ENCODE results near the gene SPO11. TPM values are rescaled to one million over a fixed set of nuclear protein-coding genes. Genes with fewer than 3 reads are reported as not detected.

The SPO11 gene
- total and polyA plus RNA-seq, 2 experiments from 2014 or later, result not detected

DNA sequence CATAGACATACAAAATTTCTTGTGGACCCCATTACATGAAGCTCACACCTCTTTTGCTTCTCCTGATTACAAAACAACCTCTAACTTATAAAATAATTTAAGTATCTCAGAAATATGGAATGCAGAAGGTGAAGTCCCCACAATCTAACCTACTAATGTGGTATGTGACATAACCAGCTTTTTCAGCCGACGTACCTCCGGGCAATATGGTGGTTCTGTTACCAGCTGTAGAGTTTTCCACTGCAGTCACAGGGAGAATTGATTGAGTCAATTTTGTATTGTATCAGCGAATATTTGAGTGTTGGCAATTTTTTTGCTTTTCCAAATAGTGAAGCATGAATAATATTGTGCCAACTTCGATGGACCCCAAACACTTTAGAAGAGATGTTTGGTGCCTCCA, 15.7 kb upstream of the SPO11 start:
- Histone ChIP-seq H3K27ac (ENCODE audit: low read depth) (no peak overlapping the region), H3K4me2 (no peak overlapping the region), H3K27me3 (ENCODE audit: insufficient read depth) (no peaks in the 10 kb centered on the region), H3K9me2 (ENCODE audit: insufficient read depth) (no peaks in the 10 kb centered on the region), H3K4me3 (no peak overlapping the region), H3K4me1 (ENCODE audit: insufficient read depth) (no peaks in the 10 kb centered on the region), H2AFZ (no peak overlapping the region), H3F3A (replicated peaks; ENCODE audit: low read depth) (no peaks in the 10 kb centered on the region), H3K36me3 (ENCODE audit: insufficient read depth) (no peaks in the 10 kb centered on the region), H3K79me2 (replicated peaks; ENCODE audit: insufficient read depth) (no peaks in the 10 kb centered on the region), H4K20me1 (replicated peaks; ENCODE audit: insufficient read depth) (no peaks in the 10 kb centered on the region)
- ATAC-seq, result no peak
- DNase-seq (ENCODE audit: low spot score), result no peak
- no peaks in the 10 kb centered on the region for H3K36me3 Mint-ChIP-seq (ENCODE audit: low read depth)
- H3K27ac Mint-ChIP-seq, result no peak overlapping the region
- H3K27me3 Mint-ChIP-seq (ENCODE audit: insufficient read depth, low read depth, poor library complexity), result no peaks in the 10 kb centered on the region
- TF ChIP-seq ZNF331 (CRISPR knock-in tag; IDR thresholded peaks at IDR 0.05; ENCODE audit: low read depth) (no peak), EZH2 (IDR thresholded peaks at IDR 0.05; ENCODE audit: low read depth, unreplicated experiment) (no peak), POLR2AphosphoS5 (IDR thresholded peaks at IDR 0.05; ENCODE audit: low read depth) (no peak), EZH2phosphoT487 (IDR thresholded peaks at IDR 0.05; ENCODE audit: unreplicated experiment) (no peak)
- TF ChIP-seq, protein P1, sequence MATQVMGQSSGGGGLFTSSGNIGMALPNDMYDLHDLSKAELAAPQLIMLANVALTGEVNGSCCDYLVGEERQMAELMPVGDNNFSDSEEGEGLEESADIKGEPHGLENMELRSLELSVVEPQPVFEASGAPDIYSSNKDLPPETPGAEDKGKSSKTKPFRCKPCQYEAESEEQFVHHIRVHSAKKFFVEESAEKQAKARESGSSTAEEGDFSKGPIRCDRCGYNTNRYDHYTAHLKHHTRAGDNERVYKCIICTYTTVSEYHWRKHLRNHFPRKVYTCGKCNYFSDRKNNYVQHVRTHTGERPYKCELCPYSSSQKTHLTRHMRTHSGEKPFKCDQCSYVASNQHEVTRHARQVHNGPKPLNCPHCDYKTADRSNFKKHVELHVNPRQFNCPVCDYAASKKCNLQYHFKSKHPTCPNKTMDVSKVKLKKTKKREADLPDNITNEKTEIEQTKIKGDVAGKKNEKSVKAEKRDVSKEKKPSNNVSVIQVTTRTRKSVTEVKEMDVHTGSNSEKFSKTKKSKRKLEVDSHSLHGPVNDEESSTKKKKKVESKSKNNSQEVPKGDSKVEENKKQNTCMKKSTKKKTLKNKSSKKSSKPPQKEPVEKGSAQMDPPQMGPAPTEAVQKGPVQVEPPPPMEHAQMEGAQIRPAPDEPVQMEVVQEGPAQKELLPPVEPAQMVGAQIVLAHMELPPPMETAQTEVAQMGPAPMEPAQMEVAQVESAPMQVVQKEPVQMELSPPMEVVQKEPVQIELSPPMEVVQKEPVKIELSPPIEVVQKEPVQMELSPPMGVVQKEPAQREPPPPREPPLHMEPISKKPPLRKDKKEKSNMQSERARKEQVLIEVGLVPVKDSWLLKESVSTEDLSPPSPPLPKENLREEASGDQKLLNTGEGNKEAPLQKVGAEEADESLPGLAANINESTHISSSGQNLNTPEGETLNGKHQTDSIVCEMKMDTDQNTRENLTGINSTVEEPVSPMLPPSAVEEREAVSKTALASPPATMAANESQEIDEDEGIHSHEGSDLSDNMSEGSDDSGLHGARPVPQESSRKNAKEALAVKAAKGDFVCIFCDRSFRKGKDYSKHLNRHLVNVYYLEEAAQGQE (IDR thresholded peaks at IDR 0.05; ENCODE audit: unreplicated experiment), result no peak
- no peaks in the 10 kb centered on the region; the same call in 1 of the 3 replicates for H3K4me1 Mint-ChIP-seq
- no peaks in the 10 kb centered on the region for H3K9me3 Mint-ChIP-seq
- no peak overlapping the region for H3K4me3 Mint-ChIP-seq

DNA sequence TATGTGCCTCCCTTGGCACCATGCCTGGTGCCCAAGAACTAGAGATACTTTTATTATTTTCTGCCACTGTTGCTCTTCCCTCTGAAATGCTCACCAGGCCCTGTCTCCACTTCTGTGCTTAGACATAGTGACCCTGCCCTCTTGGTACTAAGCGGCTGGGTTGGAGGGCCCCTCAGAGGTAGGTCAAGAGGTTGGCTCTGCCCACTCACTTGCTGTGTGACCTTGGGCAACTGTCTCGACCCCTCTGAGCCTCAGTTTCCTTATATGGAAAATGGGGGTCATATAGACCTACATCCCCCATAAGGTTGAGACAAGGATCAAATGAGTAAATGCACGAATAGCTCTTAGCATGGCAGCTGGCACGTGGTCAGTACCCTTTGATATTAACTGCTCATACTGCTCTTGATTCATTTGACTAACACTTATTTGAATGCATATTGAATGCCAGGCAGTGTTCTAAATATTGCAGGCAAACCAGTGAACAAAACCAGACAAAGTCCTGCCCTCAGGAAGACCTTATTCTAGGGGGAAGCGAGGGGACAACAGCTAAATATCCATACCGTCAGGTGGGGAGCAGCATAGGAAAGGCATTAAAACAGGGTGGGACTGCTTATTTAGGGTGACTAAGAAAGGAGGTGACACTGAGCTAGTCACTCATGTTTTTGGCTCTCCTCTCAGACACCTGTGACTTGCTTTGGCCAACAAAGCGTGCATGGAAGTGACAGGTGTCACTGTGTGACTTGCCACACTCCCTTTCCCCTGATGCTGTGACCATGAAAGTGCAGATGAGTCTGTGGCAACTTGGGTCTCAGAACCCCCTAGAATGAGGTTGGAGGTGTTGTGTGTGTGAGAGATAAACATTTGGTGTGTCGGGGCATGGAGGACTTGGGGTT, 14.3 kb upstream of the SPO11 start:
- Mint-ChIP-seq H3K9me3 (no peaks in the 10 kb centered on the region), H3K36me3 (ENCODE audit: low read depth) (no peaks in the 10 kb centered on the region), H3K4me1 (no peaks in the 10 kb centered on the region; the same call in 1 of the 3 replicates), H3K27me3 (ENCODE audit: insufficient read depth, low read depth, poor library complexity) (no peaks in the 10 kb centered on the region), H3K27ac (no peak overlapping the region), H3K4me3 (no peak overlapping the region)
- ATAC-seq (no peak), DNase-seq (ENCODE audit: low spot score) (no peak)
- Histone ChIP-seq H4K20me1 (replicated peaks; ENCODE audit: insufficient read depth) (no peaks in the 10 kb centered on the region), H3K36me3 (ENCODE audit: insufficient read depth) (no peaks in the 10 kb centered on the region), H2AFZ (no peak overlapping the region), H3K4me1 (ENCODE audit: insufficient read depth) (no peaks in the 10 kb centered on the region), H3K4me3 (no peak overlapping the region), H3K79me2 (replicated peaks; ENCODE audit: insufficient read depth) (no peaks in the 10 kb centered on the region), H3K27ac (ENCODE audit: low read depth) (no peak overlapping the region), H3K4me2 (no peak overlapping the region), H3K9me2 (ENCODE audit: insufficient read depth) (no peaks in the 10 kb centered on the region), H3F3A (replicated peaks; ENCODE audit: low read depth) (no peaks in the 10 kb centered on the region), H3K27me3 (ENCODE audit: insufficient read depth) (no peaks in the 10 kb centered on the region)
- TF ChIP-seq CREB1 (CRISPR knock-in tag; IDR thresholded peaks at IDR 0.05; ENCODE audit: low read depth), result no peak
- no peak for TF ChIP-seq POLR2AphosphoS5 (IDR thresholded peaks at IDR 0.05; ENCODE audit: low read depth)
- TF ChIP-seq JUNB (IDR thresholded peaks at IDR 0.05; ENCODE audit: unreplicated experiment), result no peak
- no peak for TF ChIP-seq STAT1 (IDR thresholded peaks at IDR 0.05; ENCODE audit: unreplicated experiment)
- no peak for TF ChIP-seq EZH2 (IDR thresholded peaks at IDR 0.05; ENCODE audit: low read depth, unreplicated experiment)
- TF ChIP-seq ZNF331 (CRISPR knock-in tag; IDR thresholded peaks at IDR 0.05; ENCODE audit: low read depth), result no peak
- TF ChIP-seq NANOG (IDR thresholded peaks at IDR 0.05; ENCODE audit: borderline replicate concordance), result no peak
- TF ChIP-seq, protein P2, sequence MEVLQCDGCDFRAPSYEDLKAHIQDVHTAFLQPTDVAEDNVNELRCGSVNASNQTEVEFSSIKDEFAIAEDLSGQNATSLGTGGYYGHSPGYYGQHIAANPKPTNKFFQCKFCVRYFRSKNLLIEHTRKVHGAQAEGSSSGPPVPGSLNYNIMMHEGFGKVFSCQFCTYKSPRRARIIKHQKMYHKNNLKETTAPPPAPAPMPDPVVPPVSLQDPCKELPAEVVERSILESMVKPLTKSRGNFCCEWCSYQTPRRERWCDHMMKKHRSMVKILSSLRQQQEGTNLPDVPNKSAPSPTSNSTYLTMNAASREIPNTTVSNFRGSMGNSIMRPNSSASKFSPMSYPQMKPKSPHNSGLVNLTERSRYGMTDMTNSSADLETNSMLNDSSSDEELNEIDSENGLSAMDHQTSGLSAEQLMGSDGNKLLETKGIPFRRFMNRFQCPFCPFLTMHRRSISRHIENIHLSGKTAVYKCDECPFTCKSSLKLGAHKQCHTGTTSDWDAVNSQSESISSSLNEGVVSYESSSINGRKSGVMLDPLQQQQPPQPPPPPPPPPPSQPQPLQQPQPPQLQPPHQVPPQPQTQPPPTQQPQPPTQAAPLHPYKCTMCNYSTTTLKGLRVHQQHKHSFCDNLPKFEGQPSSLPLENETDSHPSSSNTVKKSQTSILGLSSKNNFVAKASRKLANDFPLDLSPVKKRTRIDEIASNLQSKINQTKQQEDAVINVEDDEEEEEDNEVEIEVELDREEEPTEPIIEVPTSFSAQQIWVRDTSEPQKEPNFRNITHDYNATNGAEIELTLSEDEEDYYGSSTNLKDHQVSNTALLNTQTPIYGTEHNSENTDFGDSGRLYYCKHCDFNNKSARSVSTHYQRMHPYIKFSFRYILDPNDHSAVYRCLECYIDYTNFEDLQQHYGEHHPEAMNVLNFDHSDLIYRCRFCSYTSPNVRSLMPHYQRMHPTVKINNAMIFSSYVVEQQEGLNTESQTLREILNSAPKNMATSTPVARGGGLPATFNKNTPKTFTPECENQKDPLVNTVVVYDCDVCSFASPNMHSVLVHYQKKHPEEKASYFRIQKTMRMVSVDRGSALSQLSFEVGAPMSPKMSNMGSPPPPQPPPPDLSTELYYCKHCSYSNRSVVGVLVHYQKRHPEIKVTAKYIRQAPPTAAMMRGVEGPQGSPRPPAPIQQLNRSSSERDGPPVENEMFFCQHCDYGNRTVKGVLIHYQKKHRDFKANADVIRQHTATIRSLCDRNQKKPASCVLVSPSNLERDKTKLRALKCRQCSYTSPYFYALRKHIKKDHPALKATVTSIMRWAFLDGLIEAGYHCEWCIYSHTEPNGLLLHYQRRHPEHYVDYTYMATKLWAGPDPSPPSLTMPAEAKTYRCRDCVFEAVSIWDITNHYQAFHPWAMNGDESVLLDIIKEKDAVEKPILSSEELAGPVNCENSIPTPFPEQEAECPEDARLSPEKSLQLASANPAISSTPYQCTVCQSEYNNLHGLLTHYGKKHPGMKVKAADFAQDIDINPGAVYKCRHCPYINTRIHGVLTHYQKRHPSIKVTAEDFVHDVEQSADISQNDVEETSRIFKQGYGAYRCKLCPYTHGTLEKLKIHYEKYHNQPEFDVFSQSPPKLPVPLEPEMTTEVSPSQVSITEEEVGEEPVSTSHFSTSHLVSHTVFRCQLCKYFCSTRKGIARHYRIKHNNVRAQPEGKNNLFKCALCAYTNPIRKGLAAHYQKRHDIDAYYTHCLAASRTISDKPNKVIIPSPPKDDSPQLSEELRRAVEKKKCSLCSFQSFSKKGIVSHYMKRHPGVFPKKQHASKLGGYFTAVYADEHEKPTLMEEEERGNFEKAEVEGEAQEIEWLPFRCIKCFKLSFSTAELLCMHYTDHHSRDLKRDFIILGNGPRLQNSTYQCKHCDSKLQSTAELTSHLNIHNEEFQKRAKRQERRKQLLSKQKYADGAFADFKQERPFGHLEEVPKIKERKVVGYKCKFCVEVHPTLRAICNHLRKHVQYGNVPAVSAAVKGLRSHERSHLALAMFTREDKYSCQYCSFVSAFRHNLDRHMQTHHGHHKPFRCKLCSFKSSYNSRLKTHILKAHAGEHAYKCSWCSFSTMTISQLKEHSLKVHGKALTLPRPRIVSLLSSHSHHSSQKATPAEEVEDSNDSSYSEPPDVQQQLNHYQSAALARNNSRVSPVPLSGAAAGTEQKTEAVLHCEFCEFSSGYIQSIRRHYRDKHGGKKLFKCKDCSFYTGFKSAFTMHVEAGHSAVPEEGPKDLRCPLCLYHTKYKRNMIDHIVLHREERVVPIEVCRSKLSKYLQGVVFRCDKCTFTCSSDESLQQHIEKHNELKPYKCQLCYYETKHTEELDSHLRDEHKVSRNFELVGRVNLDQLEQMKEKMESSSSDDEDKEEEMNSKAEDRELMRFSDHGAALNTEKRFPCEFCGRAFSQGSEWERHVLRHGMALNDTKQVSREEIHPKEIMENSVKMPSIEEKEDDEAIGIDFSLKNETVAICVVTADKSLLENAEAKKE (CRISPR knock-in tag; IDR thresholded peaks at IDR 0.05), result no peak
- no peak for TF ChIP-seq EZH2phosphoT487 (IDR thresholded peaks at IDR 0.05; ENCODE audit: unreplicated experiment)

Measured in GM23338 (cell line).